Endothelial cell of umbilical vein (primary cell): ENCODE results near the gene CCDC107. TPM values are rescaled to one million over a fixed set of nuclear protein-coding genes. Genes with fewer than 3 reads are reported as not detected.

Experiments
- BruUV-seq: library from RNA; stranded (reverse); fragments of 400-500 nt; replicated peaks from 2 replicates; lab custom pipeline; 2021; lab: Mats Ljungman, UMichigan
- CTCF ChIA-PET: fragments of 300-600, 350-600 bp; sonication (Branson Sonifier 250); formaldehyde crosslinking; loops from one replicate; lab custom pipeline; 2021; ENCODE audit warnings: antibody characterized with exemption, inconsistent platforms; lab: Charles Lee
- POLR2A ChIA-PET: fragments of 300-600, 350-600 bp; sonication (Branson Sonifier 250); formaldehyde crosslinking; loops from one replicate; lab custom pipeline; 2021; ENCODE audit warnings: antibody characterized with exemption, inconsistent platforms; lab: Charles Lee
- DNase-seq: peaks from one replicate; pipeline ENCODE4 v3.0.0-alpha.2; 2011; ENCODE audit warnings: low read depth, low spot score
- FAIRE-seq: peaks from 2 replicates; lab custom pipeline; 2011; peaks lifted over from hg19 to GRCh38; lab: Jason Lieb, UNC
- H2AFZ ChIP-seq: 2 replicates; pipeline ENCODE4 v1.6.0; 2012; ENCODE audit warnings: low read depth, low read length, control low read depth, inconsistent platforms
- H3K27ac ChIP-seq: 2 replicates; pipeline ENCODE4 v1.5.1; 2011; ENCODE audit warnings: low read depth, mild to moderate bottlenecking, control low read depth, low read length, moderate library complexity; ENCODE audit not compliant: insufficient read depth
- H3K27me3 ChIP-seq, 2 experiments: 2 replicates each; pipeline versions ENCODE4 v1.6.0 to v1.6.1; 2011; ENCODE audit warnings: low read length in 2 of 2, mixed read lengths in 1 of 2; ENCODE audit not compliant: control insufficient read depth in 2 of 2, insufficient read depth in 2 of 2
- H3K36me3 ChIP-seq, 2 experiments: 2 replicates in 1 of 2; 3 replicates in 1 of 2; pipeline ENCODE4 v1.5.1; 2011; ENCODE audit warnings: low read length in 2 of 2, mild to moderate bottlenecking in 1 of 2, moderate library complexity in 1 of 2; ENCODE audit not compliant: control insufficient read depth in 2 of 2, insufficient read depth in 2 of 2; ENCODE audit errors: extremely low read depth in 1 of 2
- H3K4me1 ChIP-seq: 3 replicates; pipeline ENCODE4 v1.5.1; 2011; ENCODE audit warnings: mild to moderate bottlenecking, low read length; ENCODE audit not compliant: control insufficient read depth, insufficient read depth; ENCODE audit errors: extremely low read depth
- H3K4me2 ChIP-seq: 2 replicates; pipeline ENCODE4 v1.6.1; 2011; ENCODE audit warnings: low read length, control low read depth, mixed read lengths; ENCODE audit not compliant: insufficient read depth
- H3K4me3 ChIP-seq, 3 experiments: fragments of 200-600 bp in 1 of 3; sonication (generic), shearing (Covaris generic) in 1 of 3; replicated peaks in 1 of 3; 2 replicates each; pipeline ENCODE4 v1.5.1; 2011 to 2016; ENCODE audit warnings: control low read depth in 3 of 3, low read length in 3 of 3, mild to moderate bottlenecking in 2 of 3, inconsistent platforms in 1 of 3, low read depth in 1 of 3, moderate library complexity in 1 of 3; ENCODE audit not compliant: insufficient read depth in 1 of 3
- H3K79me2 ChIP-seq: 2 replicates; pipeline ENCODE4 v1.6.0; 2012; ENCODE audit warnings: low read length, inconsistent platforms; ENCODE audit not compliant: control insufficient read depth, insufficient read depth
- H3K9ac ChIP-seq: replicated peaks from 2 replicates; pipeline ENCODE3; 2011; ENCODE audit warnings: low read length, control low read depth; ENCODE audit not compliant: insufficient read depth; ENCODE audit errors: extremely low read depth
- H3K9me1 ChIP-seq: replicated peaks from 3 replicates; pipeline ENCODE4 v1.6.0; 2011; ENCODE audit warnings: mild to moderate bottlenecking, low read length; ENCODE audit not compliant: control insufficient read depth, insufficient read depth; ENCODE audit errors: extremely low read depth
- H3K9me3 ChIP-seq: replicated peaks from 2 replicates; pipeline ENCODE4 v1.5.1; 2012; ENCODE audit warnings: low read length, inconsistent platforms; ENCODE audit not compliant: control insufficient read depth, insufficient read depth
- H4K20me1 ChIP-seq: replicated peaks from 2 replicates; pipeline ENCODE3; 2011; ENCODE audit warnings: mild to moderate bottlenecking, low read length; ENCODE audit not compliant: control insufficient read depth, insufficient read depth; ENCODE audit errors: extremely low read depth
- CTCF ChIP-seq, 2 donors: IDR thresholded peaks; 1 replicate in 1 of 2; 2 replicates in 1 of 2; pipeline ENCODE4 v1.5.1; 2011; ENCODE audit warnings: low read length in 2 of 2, mild to moderate bottlenecking in 2 of 2, moderate library complexity in 2 of 2, control low read depth in 1 of 2, inconsistent platforms in 1 of 2, low read depth in 1 of 2; ENCODE audit not compliant: insufficient read depth in 1 of 2; ENCODE audit errors: extremely low read depth in 1 of 2
- EZH2 ChIP-seq: IDR thresholded peaks from 2 replicates; pipeline ENCODE4 v1.6.1; 2012; ENCODE audit warnings: borderline replicate concordance, low read depth, mild to moderate bottlenecking, moderate library complexity, low read length, inconsistent platforms; ENCODE audit not compliant: severe bottlenecking
- FOS ChIP-seq: IDR thresholded peaks from 2 replicates; pipeline ENCODE4 v1.6.1; 2011; ENCODE audit warnings: mild to moderate bottlenecking, low read length, moderate library complexity, borderline replicate concordance; ENCODE audit not compliant: insufficient read depth
- GATA2 ChIP-seq: IDR thresholded peaks from 2 replicates; pipeline ENCODE4 v1.7.0; 2011; ENCODE audit warnings: low read depth, mild to moderate bottlenecking, moderate library complexity, mixed read lengths, low read length; ENCODE audit not compliant: insufficient read length, insufficient read depth
- JUN ChIP-seq: IDR thresholded peaks from 2 replicates; pipeline ENCODE4 v1.6.1; 2011; ENCODE audit warnings: borderline replicate concordance, low read depth; ENCODE audit not compliant: insufficient read length, insufficient read depth
- MAX ChIP-seq: IDR thresholded peaks from 2 replicates; pipeline ENCODE4 v1.6.1; 2011; ENCODE audit not compliant: insufficient read depth, insufficient read length
- MYC ChIP-seq: IDR thresholded peaks from one replicate; pipeline ENCODE4 v1.6.1; 2011; ENCODE audit warnings: mild to moderate bottlenecking, low read depth, low read length
- POLR2A ChIP-seq: IDR thresholded peaks from 2 replicates; pipeline ENCODE4 v1.6.1; 2012; ENCODE audit warnings: low read depth, mild to moderate bottlenecking, control low read depth, low read length
- POLR2AphosphoS5 ChIP-seq: IDR thresholded peaks from 2 replicates; pipeline ENCODE4 v1.6.1; 2012; ENCODE audit warnings: low read depth, mild to moderate bottlenecking, control low read depth, low read length, moderate library complexity; ENCODE audit not compliant: insufficient read depth
- dilution Hi-C: fragments of 300-500 bp; cut with MboI; formaldehyde crosslinking; loops from one replicate; pipeline ENCODE4 v1.15.0; 2019; ENCODE audit warnings: low sequenced_read_pairs; ENCODE audit not compliant: extremely low pct_ligation_motif_present
- intact Hi-C: fragments of 100-400 bp; cut with micrococcal nuclease; formaldehyde crosslinking; loops from one replicate; pipeline ENCODE4 v1.10.0; 2022
- polyA plus RNA-seq, 4 experiments: library from polyadenylated mRNA; depleted of rRNA in 3 of 4; stranded (reverse) in 3 of 4; unstranded in 1 of 4; fragments of >200 nt; gene quantifications; 2 replicates each; pipeline versions ENCODE4 v1.2.1 to v1.2.3, GENCODE V29; 2011 to 2012; ENCODE audit warnings: missing spikeins in 1 of 4
- total RNA-seq: library from RNA; stranded (reverse); gene quantifications from 2 replicates; pipeline ENCODE4 v1.2.3, GENCODE V29; 2021

Gene CCDC107
- total and polyA plus RNA-seq, 2 donors (not counting 3 experiments of a cell fraction or from before 2014, with no cell fraction given): 13.2 to 16.0 TPM

- Histone ChIP-seq H3K4me2 (no peak overlapping the region), H4K20me1 (no peaks in the 10 kb centered on the region), H3K9me1 (no peaks in the 10 kb centered on the region), H3K4me1 (no peaks in the 10 kb centered on the region), H3K9ac (no peak overlapping the region), H3K36me3 (peaks cover 42 to 53% of the 10 kb centered on the region in 2 experiments), H3K4me3 (no peak overlapping the region), H3K27ac (no peak overlapping the region), H3K9me3 (no peaks in the 10 kb centered on the region), H3K27me3 (no peaks in the 10 kb centered on the region), H2AFZ (no peak overlapping the region), H3K79me2 (no peaks in the 10 kb centered on the region)
- FAIRE-seq (peak; percentile 81), DNase-seq (peak; percentile 59)
- BruUV-seq: no TSS peak
- TF ChIP-seq MAX (no peak), CTCF (IDR thresholded peaks at IDR 0.05; ENCODE audit: extremely low read depth in 1 of 2, insufficient read depth in 1 of 2, low read depth in 1 of 2, low read length in 2 of 2) (peak; percentile 86 to 94), POLR2A (peak; percentile 30), GATA2 (no peak), MYC (no peak), FOS (no peak), EZH2 (no peak), POLR2AphosphoS5 (no peak), JUN (no peak)
- ChIA-PET CTCF (interaction anchor here (0.7 to 13.5 kb wide), 36 partner anchors 9 to 216 kb away, joined by 3 to 227 read pairs (median 6); partner anchors contain the start of genes ARHGEF39, CA9, CCDC107 and CREB3), POLR2A (interaction anchor here (1.4 kb wide), 1 partner anchor 31 kb away, joined by 6 read pairs; no protein-coding TSS in a partner anchor)
- intact Hi-C loops (loop anchor here (1.0 kb wide), 2 partner anchors 38 to 49 kb away; partner anchors contain the start of genes CCDC107 and RMRP), dilution Hi-C loops (no loop called here)
Observed at GRCh38 chr9:35696520-35697215, 38.6 kb downstream of the CCDC107 start.
